GM12892 (cell line): ENCODE data around the gene TRPM8.

Experiments used
- DNase-seq: peaks from one replicate; pipeline ENCODE4 v3.0.0; 2011; ENCODE audit not compliant: insufficient read length
- FAIRE-seq: peaks from 2 replicates; lab custom pipeline; 2011; peaks lifted over from hg19 to GRCh38; lab: Jason Lieb, UNC
- POLR2A ChIP-seq: IDR thresholded peaks from 2 replicates; pipeline ENCODE4 v1.6.1; 2011; ENCODE audit warnings: low read depth, low read length, control low read depth
- POLR2AphosphoS5 ChIP-seq: IDR thresholded peaks from 2 replicates; pipeline ENCODE4 v1.6.1; 2011; ENCODE audit warnings: low read depth, low read length, control low read depth
- TAF1 ChIP-seq: IDR thresholded peaks from 2 replicates; pipeline ENCODE4 v1.6.1; 2011; ENCODE audit warnings: low read depth, mild to moderate bottlenecking, control low read depth, low read length, borderline replicate concordance

The TRPM8 gene

GRCh38 chr2:233982421-233983121 is 65.4 kb downstream of the TRPM8 start:
- FAIRE-seq (no peak), DNase-seq (no peak)
- no peak for TF ChIP-seq POLR2A
- TF ChIP-seq TAF1 = no peak
- TF ChIP-seq POLR2AphosphoS5 = no peak

DNA sequence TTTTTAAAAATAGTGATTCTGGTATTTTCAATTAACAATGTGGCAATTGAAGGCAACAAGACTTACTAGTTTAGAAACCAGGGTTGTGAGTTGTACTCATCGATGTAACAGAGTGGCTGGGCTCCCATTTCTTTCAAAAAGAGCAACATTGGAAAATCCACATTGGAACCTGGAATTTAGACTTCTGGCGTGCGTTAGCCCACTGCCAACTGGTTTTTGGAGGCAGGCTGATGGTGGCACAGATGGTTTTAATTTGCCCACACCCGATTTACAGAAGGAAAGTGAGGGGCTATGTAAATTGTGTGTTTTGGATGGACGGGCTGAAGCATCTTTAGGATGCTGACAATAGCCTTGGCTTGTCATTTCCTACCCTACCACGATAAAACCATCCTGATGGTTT is 66.3 kb downstream of the TRPM8 start:
- peak; percentile 30 for FAIRE-seq
- no peak for DNase-seq
- TF ChIP-seq TAF1 = no peak
- no peak for TF ChIP-seq POLR2A
- TF ChIP-seq POLR2AphosphoS5 = no peak

DNA sequence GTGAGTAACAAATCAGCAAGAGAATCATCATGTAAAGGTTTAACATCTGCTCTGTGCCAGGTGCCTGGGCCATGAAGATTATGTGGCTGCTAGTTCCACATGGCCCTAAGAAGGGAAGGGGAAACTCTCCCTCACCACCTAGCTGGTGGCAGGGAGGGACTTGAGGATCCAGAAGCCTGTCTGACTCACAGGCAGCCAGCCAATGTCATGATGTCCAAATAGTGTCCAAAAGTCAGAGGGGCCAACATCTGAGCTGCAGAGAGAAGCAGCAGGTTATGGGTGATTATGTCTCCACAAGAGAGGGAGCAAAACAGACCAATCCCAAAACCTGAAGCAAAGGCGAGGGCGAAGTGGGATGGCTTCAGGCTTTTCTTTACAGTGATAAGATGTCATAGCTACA is 71.4 kb downstream of the TRPM8 start:
- no peak for FAIRE-seq

GRCh38 chr2:233989221-233989858 is 72.2 kb downstream of the TRPM8 start:
- FAIRE-seq (no peak), DNase-seq (no peak)
- TF ChIP-seq TAF1 = no peak
- no peak for TF ChIP-seq POLR2A
- no peak for TF ChIP-seq POLR2AphosphoS5

More for the DNA sequence above, 71.4 kb downstream of the TRPM8 start:
- TF ChIP-seq POLR2A (no peak), POLR2AphosphoS5 (no peak), TAF1 (no peak)
- no peak for DNase-seq

DNA sequence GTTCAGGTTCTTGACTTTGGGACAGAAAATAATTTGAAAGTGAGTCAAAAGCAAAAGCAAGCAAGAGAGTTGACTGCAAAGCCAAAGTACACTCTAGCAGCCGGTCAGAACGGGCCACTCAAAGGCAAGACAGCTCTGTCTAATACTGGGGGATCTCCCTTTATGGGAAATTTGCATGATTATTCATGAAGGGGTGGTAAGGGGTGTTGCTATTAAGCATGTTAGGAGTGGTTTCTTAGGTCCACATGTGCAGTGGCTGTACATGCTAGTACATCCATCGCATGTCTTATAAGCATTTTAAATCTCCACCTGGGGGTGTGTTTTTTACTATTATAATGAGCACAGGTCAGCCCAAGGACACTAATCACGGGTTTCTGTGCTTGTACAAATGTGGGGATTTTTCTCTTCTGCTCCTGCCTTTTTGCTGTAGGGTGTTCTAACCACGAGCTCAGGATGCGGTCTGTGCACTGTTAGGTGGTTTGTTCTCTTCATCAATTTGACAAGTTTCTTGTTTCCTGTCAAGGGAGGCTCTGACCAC is 73.2 kb downstream of the TRPM8 start:
- DNase-seq (no peak), FAIRE-seq (peak; percentile 63)
- TF ChIP-seq POLR2AphosphoS5 (no peak), TAF1 (no peak), POLR2A (no peak)

DNA sequence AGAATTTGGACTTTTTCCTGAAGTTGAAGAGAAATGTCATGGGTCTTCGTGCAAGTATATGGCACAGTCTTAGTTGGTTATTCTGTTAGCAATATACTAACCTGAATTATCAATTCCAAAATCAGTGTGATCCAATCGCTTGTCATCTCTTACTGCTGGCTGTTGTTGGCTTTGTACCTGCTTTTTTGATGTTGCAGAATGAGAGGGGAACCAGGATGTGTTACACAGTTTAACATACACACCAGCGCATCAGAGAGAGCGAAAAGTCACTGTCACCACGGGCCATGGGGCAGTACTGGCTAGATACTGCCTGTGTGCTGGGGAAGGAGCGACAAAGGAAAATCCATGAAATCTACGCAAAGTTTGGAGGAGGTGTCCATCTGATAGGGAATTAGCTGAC is 74.0 kb downstream of the TRPM8 start:
- FAIRE-seq = no peak
- no peak for TF ChIP-seq POLR2A
- TF ChIP-seq POLR2AphosphoS5 = no peak
- TF ChIP-seq TAF1 = no peak

GRCh38 chr2:233992513-233993217 is 75.5 kb downstream of the TRPM8 start:
- no peak for DNase-seq
- no peak for FAIRE-seq
- TF ChIP-seq POLR2AphosphoS5 (no peak), POLR2A (no peak), TAF1 (no peak)

More for the DNA sequence above, 74.0 kb downstream of the TRPM8 start:
- DNase-seq = no peak

- FAIRE-seq (no peak), DNase-seq (no peak)
- TF ChIP-seq POLR2A = no peak
- no peak for TF ChIP-seq TAF1
- no peak for TF ChIP-seq POLR2AphosphoS5
Measured at GRCh38 chr2:233993461-233993860, 76.3 kb downstream of the TRPM8 start.

- DNase-seq = no peak
- TF ChIP-seq POLR2A (no peak), TAF1 (no peak), POLR2AphosphoS5 (no peak)
- FAIRE-seq = no peak
Measured at GRCh38 chr2:233994151-233994550, 77.0 kb downstream of the TRPM8 start.

DNA sequence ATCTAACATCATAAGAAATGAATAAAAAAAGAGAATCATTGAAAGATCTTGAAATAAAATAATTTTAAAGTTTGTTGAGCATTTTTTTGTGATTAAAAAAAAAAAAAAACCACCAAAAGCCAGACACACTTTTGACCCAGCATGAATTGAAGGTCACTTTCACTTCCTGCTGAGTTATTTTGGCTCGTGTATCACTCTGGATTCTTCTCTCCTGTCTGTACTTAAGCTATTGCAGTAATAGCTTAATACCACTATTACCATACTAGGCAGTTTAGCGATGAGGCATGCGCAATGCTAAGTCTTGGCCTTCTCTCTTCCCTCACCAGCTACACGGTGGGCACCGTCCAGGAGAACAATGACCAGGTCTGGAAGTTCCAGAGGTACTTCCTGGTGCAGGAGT is 78.8 kb downstream of the TRPM8 start:
- TF ChIP-seq TAF1 (no peak), POLR2AphosphoS5 (no peak), POLR2A (no peak)
- DNase-seq (no peak), FAIRE-seq (no peak)

DNA sequence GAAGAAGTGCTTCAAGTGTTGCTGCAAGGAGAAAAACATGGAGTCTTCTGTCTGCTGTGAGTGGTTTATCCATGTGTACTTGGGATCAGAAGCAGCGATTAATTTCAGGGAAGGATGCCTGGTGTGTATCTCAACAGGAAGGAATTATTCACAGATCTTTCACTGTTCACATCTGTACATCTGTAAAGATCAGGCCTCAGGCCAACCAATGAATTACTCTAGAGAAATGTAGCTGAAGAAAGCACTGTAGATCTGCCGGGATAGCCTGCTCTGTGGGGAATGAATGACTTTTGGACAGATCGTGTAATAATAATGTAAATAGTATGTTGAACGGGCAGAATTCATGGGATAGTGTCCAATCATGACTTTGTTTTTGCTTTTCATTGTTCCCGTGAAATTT is 79.3 kb downstream of the TRPM8 start:
- no peak for TF ChIP-seq TAF1
- no peak for TF ChIP-seq POLR2A
- TF ChIP-seq POLR2AphosphoS5 = no peak
- DNase-seq = no peak
- FAIRE-seq = no peak
